Hepatocyte (in vitro differentiated cells): ENCODE data around the gene BRWD1. TPM values are rescaled to one million over a fixed set of nuclear protein-coding genes. Genes with fewer than 3 reads are reported as not detected.
A peak's percentile ranks its signal among the peaks of the same experiment; 100 is the strongest.

Experiments used
- DNase-seq: peaks from one replicate; pipeline ENCODE4 v3.0.0-alpha.2; 2016; ENCODE audit warnings: low spot score
- H2AFZ ChIP-seq: fragments of 200-600 bp; sonication (generic); 2 replicates; pipeline ENCODE4 v1.6.0; 2016; ENCODE audit warnings: antibody characterized with exemption, mild to moderate bottlenecking
- H3K27ac ChIP-seq: fragments of 200-600 bp; sonication (generic); 2 replicates; pipeline ENCODE4 v1.5.1; 2016; ENCODE audit warnings: mild to moderate bottlenecking
- H3K27me3 ChIP-seq: fragments of 200-600 bp; sonication (generic); 2 replicates; pipeline ENCODE4 v1.6.1; 2016
- H3K36me3 ChIP-seq: fragments of 200-600 bp; sonication (generic); replicated peaks from 2 replicates; pipeline ENCODE4 v1.5.1; 2016; ENCODE audit warnings: low read depth; ENCODE audit not compliant: insufficient read depth
- H3K4me1 ChIP-seq: fragments of 200-600 bp; sonication (generic); 2 replicates; pipeline ENCODE4 v1.5.1; 2016; ENCODE audit warnings: mild to moderate bottlenecking, moderate library complexity; ENCODE audit not compliant: insufficient read depth
- H3K4me2 ChIP-seq: fragments of 200-600 bp; sonication (generic); 2 replicates; pipeline ENCODE4 v1.6.0; 2016
- H3K4me3 ChIP-seq: fragments of 200-600 bp; sonication (generic); 2 replicates; pipeline ENCODE4 v1.5.1; 2016; ENCODE audit warnings: mild to moderate bottlenecking
- H3K79me2 ChIP-seq: fragments of 200-600 bp; sonication (generic); 2 replicates; pipeline ENCODE4 v1.6.0; 2017; ENCODE audit warnings: mild to moderate bottlenecking
- H3K9me2 ChIP-seq: fragments of 200-600 bp; sonication (generic); replicated peaks from 2 replicates; pipeline ENCODE4 v1.6.0; 2017; ENCODE audit warnings: mild to moderate bottlenecking; ENCODE audit not compliant: insufficient read depth
- H3K9me3 ChIP-seq: fragments of 200-600 bp; sonication (generic); 2 replicates; pipeline ENCODE4 v1.5.1; 2016; ENCODE audit warnings: low read depth, mild to moderate bottlenecking
- H4K20me1 ChIP-seq: fragments of 200-600 bp; sonication (generic); 2 replicates; pipeline ENCODE4 v1.6.0; 2016; ENCODE audit warnings: mild to moderate bottlenecking; ENCODE audit not compliant: insufficient read depth, poor library complexity, severe bottlenecking
- EZH2 ChIP-seq: fragments of 200-600 bp; sonication (generic); IDR thresholded peaks from 2 replicates; pipeline ENCODE4 v1.6.1; 2016; ENCODE audit warnings: antibody characterized with exemption, mild to moderate bottlenecking, borderline replicate concordance
- EZH2phosphoT487 ChIP-seq: fragments of 200-600 bp; sonication (generic); IDR thresholded peaks from one replicate; pipeline ENCODE4 v1.6.1; 2018; ENCODE audit warnings: antibody characterized with exemption, mild to moderate bottlenecking, low read depth, moderate library complexity; ENCODE audit not compliant: unreplicated experiment, severe bottlenecking
- WGBS: methylation state at CpG from one replicate; pipeline ENCODE4 v1.1.6; 2016; ENCODE audit warnings: low lambda C conversion rate; ENCODE audit errors: missing lambda C conversion rate; 5-methylcytosine and 5-hydroxymethylcytosine counted together
- polyA plus RNA-seq: library from polyadenylated mRNA; unstranded; fragments of >200 nt; fragmentation: Nextera tagmentation; extraction: Ambion mirVana; gene quantifications from 2 replicates; pipeline ENCODE4 v1.2.1, GENCODE V29; 2016
- total RNA-seq: library from RNA; depleted of rRNA; stranded (reverse); fragments of >200 nt; gene quantifications from 2 replicates; pipeline ENCODE4 v1.2.3, GENCODE V29; 2014
- TF ChIP-seq, protein P1 (sequence below): fragments of 200-600 bp; sonication (generic); IDR thresholded peaks from 2 replicates; pipeline ENCODE4 v1.5.1; 2016; ENCODE audit warnings: antibody characterized with exemption, mild to moderate bottlenecking; ENCODE audit not compliant: poor library complexity

BRWD1 gene
- total and polyA plus RNA-seq, 2 experiments from 2014 or later: 17.4 to 48.3 TPM

DNA sequence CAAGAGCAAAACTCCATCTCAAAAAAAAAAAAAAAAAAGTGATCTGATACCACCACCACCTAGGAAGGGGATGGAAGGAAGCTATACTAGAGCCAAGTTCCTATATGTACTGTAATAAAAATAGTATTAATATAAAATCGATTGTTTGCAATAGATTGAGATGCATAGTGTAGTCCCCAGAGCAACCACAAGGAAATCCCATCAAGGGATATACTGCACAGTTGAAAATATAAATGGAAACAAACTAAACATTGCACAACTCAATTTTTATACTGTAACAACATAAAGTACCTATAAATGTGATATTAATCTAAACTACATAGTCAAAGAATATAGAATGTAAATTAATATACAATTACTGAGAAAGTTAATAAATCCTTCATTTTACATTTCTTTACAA is 109.3 kb downstream of the BRWD1 start:
- H3K36me3 ChIP-seq: peaks cover 4% of the 10 kb centered on the region
- no peaks in the 10 kb centered on the region for H3K27me3 ChIP-seq
- TF ChIP-seq EZH2phosphoT487 (no peak), EZH2 (no peak)
- TF ChIP-seq, protein P1, sequence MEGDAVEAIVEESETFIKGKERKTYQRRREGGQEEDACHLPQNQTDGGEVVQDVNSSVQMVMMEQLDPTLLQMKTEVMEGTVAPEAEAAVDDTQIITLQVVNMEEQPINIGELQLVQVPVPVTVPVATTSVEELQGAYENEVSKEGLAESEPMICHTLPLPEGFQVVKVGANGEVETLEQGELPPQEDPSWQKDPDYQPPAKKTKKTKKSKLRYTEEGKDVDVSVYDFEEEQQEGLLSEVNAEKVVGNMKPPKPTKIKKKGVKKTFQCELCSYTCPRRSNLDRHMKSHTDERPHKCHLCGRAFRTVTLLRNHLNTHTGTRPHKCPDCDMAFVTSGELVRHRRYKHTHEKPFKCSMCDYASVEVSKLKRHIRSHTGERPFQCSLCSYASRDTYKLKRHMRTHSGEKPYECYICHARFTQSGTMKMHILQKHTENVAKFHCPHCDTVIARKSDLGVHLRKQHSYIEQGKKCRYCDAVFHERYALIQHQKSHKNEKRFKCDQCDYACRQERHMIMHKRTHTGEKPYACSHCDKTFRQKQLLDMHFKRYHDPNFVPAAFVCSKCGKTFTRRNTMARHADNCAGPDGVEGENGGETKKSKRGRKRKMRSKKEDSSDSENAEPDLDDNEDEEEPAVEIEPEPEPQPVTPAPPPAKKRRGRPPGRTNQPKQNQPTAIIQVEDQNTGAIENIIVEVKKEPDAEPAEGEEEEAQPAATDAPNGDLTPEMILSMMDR: no peak
- H3K4me1 ChIP-seq: peaks cover under 1% of the 10 kb centered on the region
- no peaks in the 10 kb centered on the region for H4K20me1 ChIP-seq
- H3K9me3 ChIP-seq: no peaks in the 10 kb centered on the region
- no peak for DNase-seq
- WGBS: 97% methylated on average over 1 of the region's 1 CpG
- H3K4me3 ChIP-seq: no peak overlapping the region
- H3K9me2 ChIP-seq: no peaks in the 10 kb centered on the region
- H3K4me2 ChIP-seq: no peak overlapping the region
- peaks cover 3% of the 10 kb centered on the region for H3K79me2 ChIP-seq
- no peak overlapping the region for H2AFZ ChIP-seq
- H3K27ac ChIP-seq: no peak overlapping the region

GRCh38 chr21:39198800-39199199 is 114.6 kb downstream of the BRWD1 start:
- Histone ChIP-seq H2AFZ (no peak overlapping the region), H3K36me3 (peaks cover 4% of the 10 kb centered on the region)
- 94% methylated on average over 2 of the region's 2 CpGs for WGBS

DNA sequence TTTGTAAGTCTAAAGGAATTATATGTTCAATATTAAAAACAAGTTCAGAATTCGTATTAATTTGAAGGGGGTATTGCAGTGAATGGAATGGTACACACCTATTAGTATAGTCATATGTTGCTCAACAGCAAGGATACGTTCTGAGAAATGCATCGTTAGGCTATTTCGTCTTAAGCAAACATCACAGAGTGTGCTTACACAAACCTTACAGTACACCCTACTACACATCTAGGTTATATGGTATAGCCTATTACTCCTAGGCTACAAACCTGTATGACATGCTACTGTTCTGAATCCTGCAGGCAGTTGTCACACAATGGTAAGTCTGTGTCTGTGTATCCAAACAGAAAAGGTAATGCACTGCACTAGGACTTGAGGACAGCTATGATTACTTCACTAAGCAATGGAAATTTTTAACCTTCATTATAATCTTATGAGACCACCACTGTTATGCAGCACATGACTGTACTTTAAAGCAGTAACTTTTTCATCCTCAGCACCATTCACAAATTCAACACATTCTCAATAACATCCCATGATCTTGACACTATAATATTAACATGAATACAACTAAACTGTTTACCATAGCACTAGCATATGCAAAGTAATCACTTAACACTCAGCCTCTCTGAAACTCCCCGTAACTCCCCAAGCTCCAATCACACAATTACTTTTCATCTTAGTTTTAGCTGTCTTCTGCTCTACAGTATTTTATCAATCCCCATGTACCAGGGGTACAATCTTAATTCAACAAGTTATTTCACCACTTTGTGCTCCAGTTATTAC is 115.8 kb downstream of the BRWD1 start:
- Histone ChIP-seq H3K27me3 (no peaks in the 10 kb centered on the region), H3K4me1 (no peaks in the 10 kb centered on the region), H3K79me2 (peaks cover 10% of the 10 kb centered on the region), H3K4me2 (no peak overlapping the region), H3K4me3 (no peak overlapping the region), H3K9me2 (no peaks in the 10 kb centered on the region), H3K27ac (peak overlapping the region; percentile 71), H3K9me3 (no peaks in the 10 kb centered on the region), H4K20me1 (no peaks in the 10 kb centered on the region), H3K36me3 (peaks cover 4% of the 10 kb centered on the region), H2AFZ (no peak overlapping the region)
- no peak for DNase-seq
- TF ChIP-seq EZH2: no peak
- TF ChIP-seq, protein P1: no peak
- TF ChIP-seq EZH2phosphoT487: no peak
- 80% methylated on average over 5 of the region's 5 CpGs for WGBS

More at GRCh38 chr21:39198800-39199199, 114.6 kb downstream of the BRWD1 start:
- Histone ChIP-seq H3K79me2 (peaks cover 10% of the 10 kb centered on the region), H3K9me2 (no peaks in the 10 kb centered on the region), H3K4me1 (no peaks in the 10 kb centered on the region), H3K27me3 (no peaks in the 10 kb centered on the region), H3K27ac (no peak overlapping the region), H4K20me1 (no peaks in the 10 kb centered on the region), H3K9me3 (no peaks in the 10 kb centered on the region), H3K4me3 (no peak overlapping the region), H3K4me2 (no peak overlapping the region)
- DNase-seq: no peak
- TF ChIP-seq EZH2 (no peak), EZH2phosphoT487 (no peak)
- TF ChIP-seq, protein P1: no peak
